Stimulated activated CD8-positive, alpha-beta memory T cell treated with anti-CD3 and anti-CD28 coated beads, Interleukin-7, amount 100 ng/mL, for 48 hours (primary cell): ENCODE measurements around the gene ZNF768.

Source experiments
- DNase-seq, 2 donors: peaks; one replicate each; pipeline ENCODE4 v3.0.0-alpha.2; 2020; ENCODE audit warnings: low read depth in 1 of 2; ENCODE audit errors: extremely low read depth in 1 of 2

The ZNF768 gene

GRCh38 chr16:30474684-30475083 is 51.7 kb downstream of the ZNF768 start:
- DNase-seq: no peak

- no peak for DNase-seq
Measured at GRCh38 chr16:30474074-30474452, 52.3 kb downstream of the ZNF768 start.
